D721Med (cell line): ENCODE results near the gene GGT1.

Experiments
- DNase-seq: peaks from one replicate; pipeline ENCODE4 v3.0.0; 2011; ENCODE audit warnings: low spot score; ENCODE audit not compliant: insufficient read length
- FAIRE-seq: peaks from 2 replicates; lab custom pipeline; 2011; peaks lifted over from hg19 to GRCh38; lab: Jason Lieb, UNC
- TF ChIP-seq, protein P1 (sequence below): IDR thresholded peaks from 2 replicates; pipeline ENCODE4 v1.5.1; 2012; ENCODE audit warnings: mild to moderate bottlenecking, control low read depth; ENCODE audit not compliant: insufficient read depth; ENCODE audit errors: missing control alignments

Gene GGT1

GRCh38 chr22:24578355-24579257, 24.4 kb upstream of the GGT1 start:
- peak; percentile 58 for FAIRE-seq
- no peak for DNase-seq
- TF ChIP-seq, protein P1, sequence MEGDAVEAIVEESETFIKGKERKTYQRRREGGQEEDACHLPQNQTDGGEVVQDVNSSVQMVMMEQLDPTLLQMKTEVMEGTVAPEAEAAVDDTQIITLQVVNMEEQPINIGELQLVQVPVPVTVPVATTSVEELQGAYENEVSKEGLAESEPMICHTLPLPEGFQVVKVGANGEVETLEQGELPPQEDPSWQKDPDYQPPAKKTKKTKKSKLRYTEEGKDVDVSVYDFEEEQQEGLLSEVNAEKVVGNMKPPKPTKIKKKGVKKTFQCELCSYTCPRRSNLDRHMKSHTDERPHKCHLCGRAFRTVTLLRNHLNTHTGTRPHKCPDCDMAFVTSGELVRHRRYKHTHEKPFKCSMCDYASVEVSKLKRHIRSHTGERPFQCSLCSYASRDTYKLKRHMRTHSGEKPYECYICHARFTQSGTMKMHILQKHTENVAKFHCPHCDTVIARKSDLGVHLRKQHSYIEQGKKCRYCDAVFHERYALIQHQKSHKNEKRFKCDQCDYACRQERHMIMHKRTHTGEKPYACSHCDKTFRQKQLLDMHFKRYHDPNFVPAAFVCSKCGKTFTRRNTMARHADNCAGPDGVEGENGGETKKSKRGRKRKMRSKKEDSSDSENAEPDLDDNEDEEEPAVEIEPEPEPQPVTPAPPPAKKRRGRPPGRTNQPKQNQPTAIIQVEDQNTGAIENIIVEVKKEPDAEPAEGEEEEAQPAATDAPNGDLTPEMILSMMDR, result no peak

- FAIRE-seq, result no peak
- TF ChIP-seq, protein P1, result no peak
- DNase-seq, result no peak
Measured at GRCh38 chr22:24579258-24579601, 23.8 kb upstream of the GGT1 start.

DNA sequence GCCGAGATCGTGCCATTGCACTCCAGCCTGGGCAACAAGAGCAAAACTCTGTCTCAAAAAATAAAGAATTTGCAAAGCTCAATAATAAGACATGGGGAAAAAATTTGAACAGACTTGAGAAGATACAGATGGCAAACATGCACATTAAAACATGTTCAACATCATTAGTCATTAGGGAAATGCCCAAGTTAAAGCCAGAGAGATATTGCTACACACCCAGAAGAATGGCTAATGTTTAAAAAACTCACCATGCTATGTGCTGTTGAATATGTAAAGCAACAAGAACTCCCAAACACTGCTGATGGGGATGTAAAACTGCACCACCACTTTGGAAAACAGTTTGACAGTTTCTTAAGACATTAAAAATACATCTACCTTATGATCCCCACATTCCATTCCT, 22.7 kb upstream of the GGT1 start:
- FAIRE-seq (no peak), DNase-seq (no peak)

GRCh38 chr22:24582056-24582814, 20.8 kb upstream of the GGT1 start:
- TF ChIP-seq, protein P1, result no peak
- no peak for FAIRE-seq
- no peak for DNase-seq

More for the DNA sequence above, 22.7 kb upstream of the GGT1 start:
- TF ChIP-seq, protein P1, result no peak

DNA sequence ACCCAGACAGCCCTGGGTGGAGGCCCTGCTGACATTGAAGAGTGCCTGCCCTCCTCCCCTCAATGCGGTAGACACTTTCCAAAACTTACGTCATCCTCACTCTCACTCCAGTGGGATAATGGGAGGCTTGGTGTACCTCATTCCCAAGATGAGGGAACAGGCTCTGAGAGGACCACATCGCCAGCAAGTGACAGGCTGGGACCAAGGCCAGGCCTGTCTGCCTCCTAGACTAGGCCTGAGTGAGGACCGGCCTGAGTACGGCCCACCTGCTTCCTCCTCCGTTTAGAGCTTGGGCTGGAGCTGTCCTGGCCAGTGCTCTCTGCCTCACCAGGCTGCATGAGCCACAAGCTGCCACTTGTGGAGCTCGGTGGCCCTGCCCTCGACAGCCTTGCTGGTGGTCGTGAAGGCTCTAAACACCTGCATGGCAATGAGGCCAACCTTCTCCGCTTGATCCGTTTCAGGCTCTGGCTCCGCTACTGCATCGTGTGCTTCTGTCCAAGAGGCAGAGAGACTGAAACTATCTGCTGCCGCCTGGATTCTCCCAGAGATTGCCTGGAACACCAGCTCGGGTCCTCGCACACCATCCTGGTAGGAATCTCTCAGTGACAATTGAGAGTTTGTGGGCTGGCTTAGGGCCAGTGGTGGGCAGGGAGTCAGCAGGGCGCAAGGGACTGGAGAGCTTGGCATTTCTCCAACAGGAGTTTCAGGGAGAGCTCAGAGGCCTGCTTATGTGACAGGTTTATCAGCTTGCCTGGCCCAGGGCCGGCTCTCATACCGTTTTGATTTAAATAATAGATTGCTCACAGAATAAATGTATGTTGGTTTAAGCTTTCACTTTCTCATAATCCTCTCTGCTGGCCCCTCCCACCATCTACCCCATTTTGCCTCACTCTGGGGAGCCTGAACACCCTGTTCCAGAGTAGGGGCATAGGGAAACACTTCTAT, 19.5 kb upstream of the GGT1 start:
- TF ChIP-seq, protein P1, result no peak
- FAIRE-seq (no peak), DNase-seq (no peak)

DNA sequence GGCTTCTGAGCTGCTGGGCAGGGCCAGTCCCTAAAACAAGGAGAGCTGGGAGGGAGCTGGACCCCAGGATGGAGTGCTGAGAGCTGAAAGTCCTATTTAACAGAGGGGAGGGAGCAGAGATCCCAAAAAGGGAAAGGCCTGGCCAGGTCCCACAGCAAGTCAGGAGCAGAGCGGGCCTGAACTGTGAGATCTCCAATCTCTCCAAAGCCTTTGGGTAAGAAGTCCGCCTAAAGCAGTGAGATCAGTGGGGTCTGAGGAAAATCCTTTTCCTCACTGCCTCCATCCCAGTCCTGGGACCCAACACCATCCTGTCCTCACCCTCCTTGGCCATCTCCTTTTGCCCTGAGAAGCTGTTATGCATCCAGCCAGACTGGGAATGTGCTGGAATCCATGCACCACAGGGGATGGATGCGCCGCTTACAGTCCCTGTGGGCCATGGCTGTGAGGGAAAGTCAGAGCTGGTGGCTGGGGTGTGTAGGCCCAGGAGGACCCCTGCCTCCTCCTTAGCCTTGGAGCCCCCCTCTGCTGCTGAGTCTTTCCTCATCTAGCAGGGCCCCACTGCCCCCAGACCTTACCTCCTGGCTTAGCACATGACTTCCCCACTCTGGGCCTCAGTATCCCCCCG, 18.7 kb upstream of the GGT1 start:
- FAIRE-seq (no peak), DNase-seq (no peak)
- TF ChIP-seq, protein P1, result no peak
